Muscle layer of colon (tissue), 2 donors: Measurements from ENCODE around the gene DNAJC8.

Experiments
- H3K27ac ChIP-seq: one replicate; pipeline ENCODE4 v1.7.0; 2013; ENCODE audit warnings: low read depth, mild to moderate bottlenecking, low read length, moderate library complexity
- H3K27me3 ChIP-seq, 2 donors: one replicate each; pipeline ENCODE4 v1.7.0; 2013; ENCODE audit warnings: low read length in 2 of 2, mild to moderate bottlenecking in 2 of 2; ENCODE audit not compliant: insufficient read depth in 2 of 2, control insufficient read depth in 1 of 2
- H3K36me3 ChIP-seq: one replicate; pipeline ENCODE4 v1.7.0; 2013; ENCODE audit warnings: mild to moderate bottlenecking, low read length; ENCODE audit not compliant: insufficient read depth
- H3K4me1 ChIP-seq: one replicate; pipeline ENCODE4 v1.7.0; 2013; ENCODE audit warnings: mild to moderate bottlenecking, low read length; ENCODE audit not compliant: insufficient read depth
- H3K4me3 ChIP-seq, 2 donors: one replicate each; pipeline ENCODE4 v1.7.0; 2013; ENCODE audit warnings: low read length in 2 of 2, low read depth in 1 of 2, mild to moderate bottlenecking in 1 of 2, moderate library complexity in 1 of 2
- H3K9ac ChIP-seq: one replicate; pipeline ENCODE4 v1.7.0; 2013; ENCODE audit warnings: low read length
- H3K9me3 ChIP-seq: one replicate; pipeline ENCODE4 v1.7.0; 2013; ENCODE audit warnings: mild to moderate bottlenecking, low read length
- donor health status: abdominal sarcoma.
- donor health status: Adenocarcinoma of cecum.

DNAJC8 gene

DNA sequence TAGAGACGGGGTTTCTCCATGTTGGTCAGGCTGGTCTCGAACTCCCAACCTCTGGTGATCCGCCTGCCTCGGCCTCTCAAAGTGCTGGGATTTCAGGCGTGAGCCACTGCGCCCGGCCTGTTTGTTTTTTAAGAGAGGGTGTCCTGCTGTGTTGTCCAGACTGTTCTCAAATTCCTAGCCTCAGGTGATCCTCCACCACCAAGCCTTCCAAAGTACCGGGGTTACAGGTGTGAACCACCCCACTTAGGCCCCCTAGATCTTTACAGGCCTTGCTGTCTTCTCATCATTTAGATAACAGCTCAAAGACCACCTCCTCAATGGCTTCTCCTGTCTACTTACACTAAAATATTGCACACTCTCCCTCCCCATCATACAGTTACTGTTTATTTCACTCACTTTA is 32.7 kb upstream of the DNAJC8 start:
- no peak overlapping the region for H3K4me3 ChIP-seq
- H3K9ac ChIP-seq: no peak overlapping the region
- no peaks in the 10 kb centered on the region for H3K27me3 ChIP-seq
- H3K4me1 ChIP-seq: peaks cover 10% of the 10 kb centered on the region
- no peaks in the 10 kb centered on the region for H3K36me3 ChIP-seq
- H3K27ac ChIP-seq: no peak overlapping the region
- H3K9me3 ChIP-seq: no peaks in the 10 kb centered on the region

DNA sequence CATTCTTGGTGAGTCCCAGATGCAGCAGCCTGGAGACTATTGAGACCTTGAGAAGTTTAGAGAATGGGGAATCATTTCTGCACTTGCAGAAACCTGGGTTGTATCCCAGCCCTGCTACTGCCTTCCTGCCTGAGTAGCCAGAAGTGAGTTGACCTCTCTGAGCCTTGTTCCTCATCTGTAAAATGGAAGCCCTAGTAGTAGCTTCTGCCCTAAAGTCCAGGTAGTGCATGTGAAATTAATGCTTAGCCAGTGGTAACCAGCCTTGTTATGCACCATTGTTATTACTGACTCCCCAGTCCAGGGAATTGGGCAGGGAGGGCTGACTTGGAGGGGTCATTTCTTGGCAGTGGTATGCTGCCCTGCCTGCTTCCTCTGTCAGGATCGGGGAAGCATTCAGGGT is 32.1 kb upstream of the DNAJC8 start:
- Histone ChIP-seq H3K4me1 (peaks cover 10% of the 10 kb centered on the region), H3K4me3 (no peak overlapping the region), H3K36me3 (no peaks in the 10 kb centered on the region), H3K9me3 (no peaks in the 10 kb centered on the region), H3K27ac (no peak overlapping the region), H3K27me3 (no peaks in the 10 kb centered on the region), H3K9ac (no peak overlapping the region)

DNA sequence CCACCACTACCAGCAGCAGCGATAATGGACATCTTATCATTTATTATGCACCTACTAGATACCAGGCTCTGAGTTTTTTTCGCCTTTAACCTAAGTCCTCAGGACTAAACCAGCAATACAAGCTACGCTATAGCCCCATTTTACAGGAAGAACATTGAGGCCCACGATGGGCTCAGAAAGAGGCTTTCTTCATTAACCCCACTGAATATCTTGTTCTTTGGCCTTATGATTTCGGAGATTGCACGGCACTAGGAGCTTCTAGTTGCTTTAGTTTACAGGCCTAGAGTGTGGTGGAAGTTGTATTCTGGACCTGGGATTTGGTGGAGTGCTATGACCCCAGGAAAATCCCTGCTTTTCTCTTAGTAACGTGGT is 28.0 kb upstream of the DNAJC8 start:
- Histone ChIP-seq H3K9me3 (no peaks in the 10 kb centered on the region), H3K9ac (peak overlapping the region; percentile 49), H3K27me3 (no peaks in the 10 kb centered on the region), H3K36me3 (no peaks in the 10 kb centered on the region), H3K4me3 (peak overlapping the region; percentile 73 to 93), H3K27ac (peak overlapping the region; percentile 84), H3K4me1 (peaks cover 17% of the 10 kb centered on the region)

DNA sequence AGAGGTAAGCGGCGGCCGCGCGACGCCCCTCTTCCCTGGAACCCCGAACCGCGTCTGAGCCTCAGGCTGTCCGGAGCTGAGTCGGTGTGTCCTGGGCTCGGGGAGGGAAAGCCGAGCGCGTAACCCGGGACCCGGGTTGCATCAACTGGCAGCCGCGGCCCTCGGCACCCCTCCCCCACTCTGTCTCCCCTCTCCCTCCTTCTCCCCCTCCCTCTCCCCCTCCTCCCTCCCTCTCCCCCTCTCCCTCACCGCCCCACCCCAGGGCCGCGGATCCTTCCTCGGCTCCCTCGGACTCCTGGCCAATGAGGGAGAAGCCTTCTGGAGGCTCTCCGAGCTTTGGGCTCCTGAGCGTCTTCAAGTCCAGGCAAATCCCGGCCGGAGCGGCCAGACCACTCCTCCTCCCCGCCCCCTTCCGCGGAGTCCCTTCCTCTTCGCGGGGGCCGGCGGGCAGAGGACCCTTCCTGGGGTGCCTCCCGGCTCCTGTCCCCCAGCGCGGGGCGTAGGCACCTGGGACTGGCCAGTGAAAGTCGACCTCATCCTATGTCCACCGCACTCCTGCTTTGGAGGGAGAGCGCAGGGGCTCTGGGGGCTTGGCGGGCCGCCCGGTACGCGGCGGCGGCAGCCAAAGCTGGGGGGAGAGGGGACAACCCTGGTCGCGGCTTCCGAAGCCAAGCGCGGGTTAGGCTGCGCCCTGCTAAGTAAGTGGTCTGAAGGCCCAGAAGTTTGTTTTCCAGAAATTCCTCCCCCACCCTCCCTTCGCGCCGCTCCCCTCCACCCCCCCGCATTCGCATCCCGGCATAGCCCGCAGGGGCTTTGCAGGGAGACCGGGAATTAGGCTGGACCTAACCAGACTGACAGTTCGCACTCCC is 27.3 kb upstream of the DNAJC8 start:
- Histone ChIP-seq H3K4me1 (peaks cover 17% of the 10 kb centered on the region), H3K27ac (peak overlapping the region; percentile 93), H3K9me3 (no peaks in the 10 kb centered on the region), H3K27me3 (no peaks in the 10 kb centered on the region), H3K4me3 (peak overlapping the region; percentile 73 to 93), H3K9ac (peak overlapping the region; percentile 49), H3K36me3 (no peaks in the 10 kb centered on the region)

DNA sequence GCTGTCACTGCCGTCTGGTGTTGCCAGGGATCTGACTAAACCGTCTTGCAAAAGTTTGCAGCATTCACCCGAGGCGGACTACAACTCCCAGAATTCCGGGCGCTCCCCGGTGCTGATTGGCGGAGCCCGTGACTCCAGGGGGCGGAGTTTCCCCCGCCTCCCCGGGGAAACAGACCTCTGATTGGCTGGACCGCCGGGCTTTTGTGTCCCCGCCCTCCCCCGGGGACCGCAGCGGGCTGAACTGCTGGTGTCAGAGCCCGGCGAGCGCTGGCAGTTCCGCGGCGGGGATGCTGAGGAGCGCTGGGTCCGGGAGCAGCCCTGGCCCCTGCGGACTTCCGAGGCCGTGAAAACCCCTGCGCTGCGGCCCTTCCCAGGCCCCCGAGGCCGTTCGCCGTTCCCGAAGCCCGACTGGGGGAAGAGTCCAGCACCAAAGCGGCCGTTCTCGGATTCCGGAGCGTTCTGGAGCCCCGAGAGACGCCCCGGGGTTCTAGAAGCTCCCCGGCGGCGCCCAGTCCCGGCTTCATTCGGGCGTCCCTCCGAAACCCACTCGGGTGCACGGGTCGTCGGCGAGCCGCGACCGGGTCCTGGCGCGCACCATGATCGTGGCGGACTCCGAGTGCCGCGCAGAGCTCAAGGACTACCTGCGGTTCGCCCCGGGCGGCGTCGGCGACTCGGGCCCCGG is 26.6 kb upstream of the DNAJC8 start, which contains the start of gene SESN2:
Gene SESN2 (plus strand): TSS at position 267 of the 682 bp plus-strand sequence. CDS start 330 bp downstream, at position 597.
- Histone ChIP-seq H3K4me3 (peak within 1 kb of the TSS; percentile 73 to 93), H3K4me1 (peaks cover 17% of the 10 kb centered on the region), H3K9me3 (no peaks in the 10 kb centered on the region), H3K27ac (peak within 1 kb of the TSS; percentile 93), H3K9ac (peak within 1 kb of the TSS; percentile 49), H3K36me3 (no peaks in the 10 kb centered on the region), H3K27me3 (no peaks in the 10 kb centered on the region)

DNA sequence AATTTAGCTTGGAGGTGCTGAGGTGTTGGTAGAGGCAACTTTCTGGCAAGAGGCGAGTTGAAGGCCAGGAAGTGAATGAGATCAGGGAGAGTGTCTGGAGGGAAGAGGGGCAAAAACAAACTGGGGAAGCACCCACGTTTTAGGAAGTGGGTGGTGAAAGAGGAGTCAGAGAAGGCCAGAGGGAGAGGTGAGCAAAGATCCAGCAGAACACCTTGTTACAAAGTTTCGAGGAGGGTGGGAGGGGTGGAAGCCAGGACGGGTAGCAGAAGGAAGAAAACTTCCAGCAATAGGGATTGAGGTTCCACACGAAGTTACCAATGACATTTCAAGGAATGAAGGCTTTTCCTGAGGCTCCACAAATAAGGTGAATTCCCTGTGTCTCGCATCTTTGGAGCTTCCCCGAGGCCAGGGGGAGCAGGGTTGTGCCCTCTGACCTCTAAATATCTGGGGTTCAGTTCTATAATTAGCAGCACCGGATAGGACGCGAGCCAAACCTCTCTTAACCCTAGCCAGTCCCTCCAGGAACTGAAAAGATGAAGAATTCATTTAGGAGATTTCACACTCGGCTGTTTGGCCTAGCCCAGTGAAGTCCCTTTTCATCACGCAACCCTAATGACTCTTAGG is 25.9 kb upstream of the DNAJC8 start:
- Histone ChIP-seq H3K27ac (no peak overlapping the region), H3K9me3 (no peaks in the 10 kb centered on the region), H3K4me3 (peak overlapping the region in 1 of 2 donors; percentile 73), H3K4me1 (peaks cover 17% of the 10 kb centered on the region), H3K9ac (no peak overlapping the region), H3K36me3 (no peaks in the 10 kb centered on the region), H3K27me3 (no peaks in the 10 kb centered on the region)

DNA sequence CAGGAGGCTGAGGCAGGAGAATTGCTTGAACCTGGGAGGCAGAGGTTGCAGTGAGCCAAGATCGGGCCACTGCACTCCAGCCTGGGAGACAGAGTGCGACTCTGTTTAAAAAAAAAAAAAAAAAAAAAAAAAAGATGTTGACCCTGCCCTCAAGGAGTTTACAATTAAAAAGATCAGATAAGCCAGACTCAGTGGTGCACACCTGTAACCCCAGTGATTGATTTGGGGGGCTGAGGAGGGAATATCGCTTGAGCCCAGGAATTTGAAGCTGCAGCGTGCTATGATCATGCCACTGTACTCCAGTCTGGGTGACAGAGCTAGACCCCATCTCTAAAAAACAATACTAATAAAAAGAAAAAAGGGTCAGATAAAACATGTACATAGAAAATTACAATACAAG is 24.9 kb upstream of the DNAJC8 start:
- no peak overlapping the region for H3K9ac ChIP-seq
- H3K4me1 ChIP-seq: peaks cover 17% of the 10 kb centered on the region

DNA sequence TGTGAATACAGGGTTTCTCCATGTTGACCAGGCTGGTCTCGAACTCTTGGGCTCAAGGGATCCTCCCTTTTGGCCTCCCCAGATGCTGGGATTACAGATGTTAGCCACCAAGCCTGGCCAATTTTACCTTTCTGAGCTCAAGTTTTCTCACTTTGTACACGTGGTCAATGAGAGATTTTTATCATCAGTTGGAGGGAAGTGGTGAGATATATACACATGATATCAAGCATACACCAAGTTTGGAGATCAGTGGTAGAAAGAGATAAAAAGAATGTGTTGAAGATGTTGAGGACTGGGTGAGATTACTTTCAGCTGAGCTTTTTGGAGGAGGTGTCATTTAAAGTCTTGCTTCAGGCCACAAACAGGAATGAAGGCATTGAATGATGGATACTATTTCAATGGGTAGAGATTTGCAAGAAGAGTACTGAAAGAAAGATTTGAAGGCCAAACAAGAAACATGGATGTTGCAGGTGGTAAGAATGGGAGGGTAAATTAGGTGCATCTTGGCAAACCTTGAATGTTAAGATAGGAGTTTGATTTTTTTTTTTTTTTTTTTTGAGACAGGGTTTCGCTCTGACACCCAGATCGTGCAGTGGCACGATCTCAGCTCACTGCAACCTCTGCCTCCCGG is 23.5 kb upstream of the DNAJC8 start:
- Histone ChIP-seq H3K9me3 (no peaks in the 10 kb centered on the region), H3K4me1 (peaks cover 14% of the 10 kb centered on the region), H3K4me3 (no peak overlapping the region), H3K36me3 (no peaks in the 10 kb centered on the region), H3K27ac (no peak overlapping the region), H3K27me3 (no peaks in the 10 kb centered on the region), H3K9ac (no peak overlapping the region)

More for the DNA sequence above, 24.9 kb upstream of the DNAJC8 start:
- no peaks in the 10 kb centered on the region for H3K27me3 ChIP-seq
- no peaks in the 10 kb centered on the region for H3K36me3 ChIP-seq
- no peak overlapping the region for H3K27ac ChIP-seq
- no peaks in the 10 kb centered on the region for H3K9me3 ChIP-seq
- no peak overlapping the region for H3K4me3 ChIP-seq

DNA sequence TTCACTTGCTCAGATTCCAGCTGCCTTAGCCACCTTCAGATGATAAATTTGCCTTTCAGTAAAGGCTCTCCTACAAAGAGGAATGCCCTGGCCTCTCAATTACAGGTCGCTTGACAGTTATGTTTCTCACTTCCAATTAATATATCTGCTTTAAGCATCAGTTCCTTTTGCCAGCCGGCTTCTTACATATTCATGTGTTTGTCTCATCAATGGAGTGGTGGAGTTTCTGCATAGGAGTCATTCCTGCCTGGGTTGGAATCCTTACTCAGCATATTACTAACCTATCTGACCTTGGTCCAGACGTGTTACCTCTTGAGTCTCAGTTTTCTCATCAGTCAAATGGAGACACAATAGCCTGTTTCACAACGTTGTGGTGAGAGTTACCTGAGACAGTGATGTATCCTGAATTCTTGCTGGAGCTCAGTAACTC is 17.1 kb upstream of the DNAJC8 start:
- Histone ChIP-seq H3K27ac (no peak overlapping the region), H3K4me3 (no peak overlapping the region), H3K36me3 (no peaks in the 10 kb centered on the region), H3K9me3 (no peaks in the 10 kb centered on the region), H3K9ac (no peak overlapping the region), H3K27me3 (no peaks in the 10 kb centered on the region), H3K4me1 (peaks cover 25% of the 10 kb centered on the region)

DNA sequence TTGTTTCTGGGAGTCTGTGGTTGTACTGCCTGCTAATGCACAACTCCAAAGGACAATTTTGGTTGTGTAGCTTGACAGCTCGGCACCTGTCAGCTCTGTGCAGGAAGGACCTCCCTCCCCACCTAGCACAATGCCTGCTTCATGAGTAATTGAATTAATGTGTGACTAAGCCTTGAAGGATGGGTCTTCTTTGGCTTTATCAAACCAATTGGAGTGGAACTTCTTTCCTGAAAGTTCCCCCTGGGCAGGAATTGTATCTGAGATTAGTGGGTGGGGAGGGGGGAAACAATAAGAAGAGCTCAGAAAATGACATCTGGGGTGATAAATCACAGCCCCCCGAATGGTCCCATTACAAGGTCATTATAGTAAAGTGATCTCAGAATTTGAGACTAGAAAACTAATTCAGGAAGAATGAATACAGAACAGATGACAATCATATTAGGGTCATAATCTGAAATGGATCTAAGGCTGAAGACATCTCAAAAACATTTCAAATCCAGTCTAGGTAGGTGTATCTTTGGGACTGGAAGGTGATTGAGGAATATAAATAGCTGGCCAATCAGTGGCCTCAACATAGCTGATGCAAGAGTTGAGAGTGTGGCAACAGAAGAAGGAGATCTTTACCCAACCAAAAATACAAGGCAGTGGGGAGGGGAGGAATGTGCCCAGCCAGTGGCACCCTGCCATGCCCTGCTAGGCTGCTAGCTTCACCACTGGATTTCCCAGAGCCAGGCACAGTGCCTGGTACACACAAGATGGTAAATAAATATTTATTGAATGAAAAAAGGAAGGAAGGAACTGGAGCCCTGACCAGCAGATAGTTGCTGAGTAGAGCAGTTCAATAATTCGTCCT is 16.4 kb upstream of the DNAJC8 start:
- peak overlapping the region in 1 of 2 donors; percentile 23 for H3K4me3 ChIP-seq
- H3K27ac ChIP-seq: peak overlapping the region; percentile 38
- H3K9me3 ChIP-seq: no peaks in the 10 kb centered on the region
- peak overlapping the region; percentile 10 for H3K9ac ChIP-seq
- H3K27me3 ChIP-seq: no peaks in the 10 kb centered on the region
- H3K36me3 ChIP-seq: no peaks in the 10 kb centered on the region
- peaks cover 25% of the 10 kb centered on the region for H3K4me1 ChIP-seq
